PC-3 (cell line): ENCODE data around the gene DLGAP1. TPM values are rescaled to one million over a fixed set of nuclear protein-coding genes. Genes with fewer than 3 reads are reported as not detected.
A peak's percentile ranks its signal among the peaks of the same experiment; 100 is the strongest.

ENCODE experiments used
- ATAC-seq: fragments of 200-7000 bp; cut with Tn5 transposase; 2 replicates; pipeline ENCODE4 v1.9.1; 2020; ENCODE audit warnings: mild to moderate bottlenecking, moderate library complexity
- BruUV-seq: library from RNA; stranded (reverse); fragments of 400-500 nt; replicated peaks from 2 replicates; lab custom pipeline; 2021; lab: Mats Ljungman, UMichigan
- CTCF ChIA-PET: fragments of 300-600 bp; sonication (Branson Sonifier 250); formaldehyde crosslinking; loops from one replicate; lab custom pipeline; 2022; ENCODE audit warnings: antibody characterized with exemption; lab: Charles Lee
- POLR2A ChIA-PET: fragments of 300-600 bp; sonication (Branson Sonifier 250); formaldehyde crosslinking; loops from one replicate; lab custom pipeline; 2022; ENCODE audit warnings: antibody characterized with exemption; ENCODE audit not compliant: unreplicated experiment; lab: Charles Lee
- DNase-seq: peaks from one replicate; pipeline ENCODE4 v3.0.0-alpha.2; 2015
- H2AFZ ChIP-seq: fragments of 300-600 bp; sonication (generic); 2 replicates; pipeline ENCODE4 v1.6.0; 2016; ENCODE audit warnings: antibody characterized with exemption, low read length
- H3F3A ChIP-seq: fragments of 300-600 bp; sonication (generic); one replicate; pipeline ENCODE4 v1.6.0; 2017; ENCODE audit warnings: antibody characterized with exemption, low read length, control low read depth, mild to moderate bottlenecking; ENCODE audit not compliant: unreplicated experiment
- H3K27ac ChIP-seq: fragments of 300-600 bp; sonication (generic); 2 replicates; pipeline ENCODE4 v1.5.1; 2016; ENCODE audit warnings: mild to moderate bottlenecking, low read length
- H3K27me3 ChIP-seq: fragments of 300-600 bp; sonication (generic); 2 replicates; pipeline ENCODE4 v1.6.1; 2016; ENCODE audit warnings: low read length, mixed read lengths
- H3K36me3 ChIP-seq: fragments of 300-600 bp; sonication (generic); 2 replicates; pipeline ENCODE4 v1.6.1; 2016; ENCODE audit warnings: low read depth, mixed run types, low read length, mixed read lengths
- H3K4me1 ChIP-seq: fragments of 300-600 bp; sonication (generic); 2 replicates; pipeline ENCODE4 v1.5.1; 2016; ENCODE audit warnings: low read length; ENCODE audit not compliant: insufficient read depth
- H3K4me2 ChIP-seq: fragments of 300-600 bp; sonication (generic); 2 replicates; pipeline ENCODE4 v1.6.0; 2016; ENCODE audit warnings: low read length
- H3K4me3 ChIP-seq: fragments of 300-600 bp; sonication (generic); 2 replicates; pipeline ENCODE4 v1.5.1; 2016; ENCODE audit warnings: mild to moderate bottlenecking, low read length, mixed read lengths
- H3K79me2 ChIP-seq: fragments of 300-600 bp; sonication (generic); 2 replicates; pipeline ENCODE4 v1.6.1; 2017; ENCODE audit warnings: low read length, mixed read lengths
- H3K9ac ChIP-seq: fragments of 300-600 bp; sonication (generic); 2 replicates; pipeline ENCODE4 v1.6.0; 2016; ENCODE audit warnings: mild to moderate bottlenecking, low read length
- H3K9me2 ChIP-seq: fragments of 300-600 bp; sonication (generic); replicated peaks from 2 replicates; pipeline ENCODE4 v1.6.1; 2016; ENCODE audit warnings: mixed run types, low read length, mixed read lengths
- H3K9me3 ChIP-seq: fragments of 300-600 bp; sonication (generic); 2 replicates; pipeline ENCODE4 v1.6.1; 2016; ENCODE audit warnings: low read length, mixed read lengths
- H4K20me1 ChIP-seq: fragments of 300-600 bp; sonication (generic); 2 replicates; pipeline ENCODE4 v1.6.1; 2016; ENCODE audit warnings: low read length, mixed read lengths
- CTCF ChIP-seq: fragments of 300-600 bp; sonication (generic); conservative IDR thresholded peaks from 2 replicates; pipeline ENCODE4 v1.5.1; 2017; ENCODE audit warnings: antibody characterized with exemption, low read depth, mild to moderate bottlenecking, low read length
- EZH2 ChIP-seq: fragments of 300-600 bp; sonication (generic); IDR thresholded peaks from one replicate; pipeline ENCODE4 v1.6.1; 2017; ENCODE audit warnings: antibody characterized with exemption, mild to moderate bottlenecking, low read length; ENCODE audit not compliant: unreplicated experiment
- EZH2phosphoT487 ChIP-seq: fragments of 300-600 bp; sonication (generic); IDR thresholded peaks from 2 replicates; pipeline ENCODE4 v1.6.1; 2018; ENCODE audit warnings: mild to moderate bottlenecking, antibody characterized with exemption, low read length, borderline replicate concordance
- intact Hi-C: fragments of 100-400 bp; cut with micrococcal nuclease; formaldehyde crosslinking; loops from 2 replicates; pipeline ENCODE4 v1.9.0; 2023
- total RNA-seq: library from RNA; depleted of rRNA; stranded (reverse); fragments of >200 nt; gene quantifications from 2 replicates; pipeline ENCODE4 v1.2.3, GENCODE V29; 2014

DLGAP1 gene
- total RNA-seq, 1 experiment from 2014 or later: not detected

DNA sequence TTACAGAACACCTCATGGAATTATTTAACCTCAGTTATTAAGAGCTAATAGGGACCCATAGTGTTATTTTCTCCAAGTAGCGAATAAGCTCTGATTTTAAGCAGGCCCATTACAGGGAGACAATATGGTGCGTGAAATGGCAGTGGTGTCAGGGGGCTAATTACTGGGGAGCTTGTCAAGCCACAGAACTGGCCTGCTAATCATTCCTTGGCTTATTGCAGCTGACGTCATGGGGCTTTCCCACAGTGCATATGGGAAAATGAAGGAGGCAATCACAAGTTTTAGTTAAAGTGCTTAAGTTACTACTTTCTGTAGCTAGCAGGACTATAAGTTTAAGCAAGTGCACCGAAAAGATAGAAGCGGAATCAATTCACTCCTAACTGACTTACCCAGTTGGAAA, 742.6 kb downstream of the DLGAP1 start:
- H3K4me2 ChIP-seq: no peak overlapping the region
- no peaks in the 10 kb centered on the region for H3K9me2 ChIP-seq
- intact Hi-C loops: no loop called here
- H3K79me2 ChIP-seq: no peaks in the 10 kb centered on the region
- CTCF ChIA-PET: no interaction called here
- POLR2A ChIA-PET: no interaction called here
- no peak overlapping the region for H2AFZ ChIP-seq
- no peak overlapping the region for H3K9ac ChIP-seq
- no peaks in the 10 kb centered on the region for H3K36me3 ChIP-seq
- no TSS peak for BruUV-seq
- peaks cover 53% of the 10 kb centered on the region for H3K27me3 ChIP-seq
- H3F3A ChIP-seq: no peaks in the 10 kb centered on the region
- no peak overlapping the region for H3K27ac ChIP-seq
- H3K4me3 ChIP-seq: no peak overlapping the region
- DNase-seq (no peak), ATAC-seq (no peak)
- H4K20me1 ChIP-seq: no peaks in the 10 kb centered on the region
- H3K4me1 ChIP-seq: no peaks in the 10 kb centered on the region
- no peak for TF ChIP-seq EZH2
- no peak for TF ChIP-seq CTCF
- no peak for TF ChIP-seq EZH2phosphoT487
- H3K9me3 ChIP-seq: no peaks in the 10 kb centered on the region

DNA sequence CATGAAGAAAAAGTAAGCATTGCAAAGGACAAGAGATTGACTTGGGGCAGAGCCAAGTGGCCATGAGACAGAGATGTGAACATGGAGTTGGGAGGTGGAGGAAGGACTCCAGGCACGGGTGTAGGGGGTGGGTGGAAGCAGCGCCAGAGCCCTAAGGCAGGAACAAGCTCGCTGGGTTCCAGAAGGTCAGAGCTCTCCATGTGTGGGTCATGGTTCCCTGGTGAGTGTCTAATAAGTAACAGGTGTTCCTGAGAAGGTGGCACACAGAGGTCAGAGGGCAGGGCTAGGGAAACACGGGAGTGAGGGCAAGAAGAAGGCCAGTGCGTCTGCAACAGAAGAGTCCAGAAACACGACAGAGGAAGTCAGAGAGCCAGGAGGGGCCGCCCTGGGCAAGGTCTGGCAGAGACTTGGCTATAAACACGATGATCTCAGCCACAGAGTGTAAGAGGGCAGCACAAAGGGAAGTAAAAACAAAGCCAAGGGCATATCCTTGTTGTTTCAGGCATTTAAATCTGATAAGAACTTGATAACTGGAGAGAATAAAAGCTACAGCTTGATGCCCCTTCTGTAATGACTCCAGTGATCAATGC, 744.3 kb downstream of the DLGAP1 start:
- peaks cover 48% of the 10 kb centered on the region for H3K27me3 ChIP-seq
- no TSS peak for BruUV-seq
- ChIA-PET POLR2A (no interaction called here), CTCF (no interaction called here)
- ATAC-seq (peak; percentile 93), DNase-seq (peak; percentile 28)
- no peaks in the 10 kb centered on the region for H3K36me3 ChIP-seq
- H3K27ac ChIP-seq: no peak overlapping the region
- no peaks in the 10 kb centered on the region for H3K9me2 ChIP-seq
- intact Hi-C loops: no loop called here
- H3K79me2 ChIP-seq: no peaks in the 10 kb centered on the region
- H3K4me3 ChIP-seq: no peak overlapping the region
- H3F3A ChIP-seq: no peaks in the 10 kb centered on the region
- TF ChIP-seq EZH2 (no peak), EZH2phosphoT487 (no peak), CTCF (no peak)
- no peaks in the 10 kb centered on the region for H3K9me3 ChIP-seq
- no peaks in the 10 kb centered on the region for H3K4me1 ChIP-seq
- H2AFZ ChIP-seq: no peak overlapping the region
- H4K20me1 ChIP-seq: no peaks in the 10 kb centered on the region
- no peak overlapping the region for H3K9ac ChIP-seq
- H3K4me2 ChIP-seq: no peak overlapping the region; the same call in 1 of the 2 replicates

GRCh38 chr18:3709205-3709604, 745.9 kb downstream of the DLGAP1 start:
- no peaks in the 10 kb centered on the region for H4K20me1 ChIP-seq
- H3K79me2 ChIP-seq: no peaks in the 10 kb centered on the region
- TF ChIP-seq CTCF: no peak
- TF ChIP-seq EZH2: no peak
- no peak for TF ChIP-seq EZH2phosphoT487
- no peaks in the 10 kb centered on the region for H3K9me3 ChIP-seq
- POLR2A ChIA-PET: no interaction called here
- no peak overlapping the region for H3K4me2 ChIP-seq
- no peaks in the 10 kb centered on the region for H3F3A ChIP-seq
- no peak overlapping the region for H2AFZ ChIP-seq
- DNase-seq (no peak), ATAC-seq (no peak)
- no TSS peak for BruUV-seq
- intact Hi-C loops: no loop called here
- H3K36me3 ChIP-seq: no peaks in the 10 kb centered on the region
- H3K27me3 ChIP-seq: peaks cover 36% of the 10 kb centered on the region
- no peak overlapping the region for H3K9ac ChIP-seq
- CTCF ChIA-PET: no interaction called here
- H3K27ac ChIP-seq: no peak overlapping the region
- H3K9me2 ChIP-seq: no peaks in the 10 kb centered on the region
- no peak overlapping the region for H3K4me3 ChIP-seq
- no peaks in the 10 kb centered on the region for H3K4me1 ChIP-seq
